ENCODE data around the gene DUSP22. TPM values are rescaled to one million over a fixed set of nuclear protein-coding genes. Genes with fewer than 3 reads are reported as not detected.

DUSP22 gene
- total and polyA plus RNA-seq, 2 donors = 23.2 to 59.0 TPM

- DNase-seq (ENCODE audit: extremely low spot score) = no peak
- Histone ChIP-seq H3K36me3 (ENCODE audit: insufficient read depth) (no peaks in the 10 kb centered on the region), H3K4me1 (ENCODE audit: insufficient read depth) (peaks cover 3% of the 10 kb centered on the region), H3K4me3 (ENCODE audit: low read depth, low read length) (peak overlapping the region; percentile 33), H3K27ac (ENCODE audit: low read depth) (no peak overlapping the region)
- WGBS = 2% methylated on average over 44 of the region's 44 CpGs
These were observed 98.7 kb downstream of the DUSP22 start for GRCh38 chr6:390914-391558.

- Histone ChIP-seq H3K4me3 (ENCODE audit: low read depth, low read length) (peak within 1 kb of the TSS; percentile 33), H3K36me3 (ENCODE audit: insufficient read depth) (no peaks in the 10 kb centered on the region), H3K27ac (ENCODE audit: low read depth) (no peak within 1 kb of the TSS), H3K4me1 (ENCODE audit: insufficient read depth) (peaks cover 3% of the 10 kb centered on the region)
- no peak for DNase-seq (ENCODE audit: extremely low spot score)
- under 1% methylated on average over 82 of the region's 82 CpGs for WGBS
These were observed 99.5 kb downstream of the DUSP22 start, which contains the start of gene IRF4 for GRCh38 chr6:391559-392440. Gene IRF4, plus strand, starts transcription at chr6:391752. Its CDS starts 1,401 bp downstream, at chr6:393153.

- no peak for DNase-seq (ENCODE audit: extremely low spot score)
- no peaks in the 10 kb centered on the region for H3K36me3 ChIP-seq (ENCODE audit: insufficient read depth)
- H3K4me3 ChIP-seq (ENCODE audit: low read depth, low read length) = peak overlapping the region; percentile 33
- H3K27ac ChIP-seq (ENCODE audit: low read depth) = no peak overlapping the region
- peaks cover 3% of the 10 kb centered on the region for H3K4me1 ChIP-seq (ENCODE audit: insufficient read depth)
- 1% methylated on average over 108 of the region's 108 CpGs for WGBS
These were observed 100.4 kb downstream of the DUSP22 start for GRCh38 chr6:392441-393390.

GRCh38 chr6:393391-394221 is 101.3 kb downstream of the DUSP22 start:
- WGBS = 4% methylated on average over 68 of the region's 68 CpGs
- H3K4me1 ChIP-seq (ENCODE audit: insufficient read depth) = peaks cover 3% of the 10 kb centered on the region
- H3K36me3 ChIP-seq (ENCODE audit: insufficient read depth) = no peaks in the 10 kb centered on the region
- no peak for DNase-seq (ENCODE audit: extremely low spot score)
- no peak overlapping the region for H3K27ac ChIP-seq (ENCODE audit: low read depth)
- H3K4me3 ChIP-seq (ENCODE audit: low read depth, low read length) = peak overlapping the region; percentile 33

- Histone ChIP-seq H3K4me3 (ENCODE audit: low read depth, low read length) (no peak overlapping the region), H3K36me3 (ENCODE audit: insufficient read depth) (no peaks in the 10 kb centered on the region), H3K27ac (ENCODE audit: low read depth) (no peak overlapping the region), H3K4me1 (ENCODE audit: insufficient read depth) (peaks cover 3% of the 10 kb centered on the region)
- 87% methylated on average over 13 of the region's 13 CpGs for WGBS
- no peak for DNase-seq (ENCODE audit: extremely low spot score)
These were observed 102.5 kb downstream of the DUSP22 start for GRCh38 chr6:394641-395289.

GRCh38 chr6:395432-396125 is 103.3 kb downstream of the DUSP22 start:
- peaks cover 3% of the 10 kb centered on the region for H3K4me1 ChIP-seq (ENCODE audit: insufficient read depth)
- DNase-seq (ENCODE audit: extremely low spot score) = no peak
- H3K4me3 ChIP-seq (ENCODE audit: low read depth, low read length) = no peak overlapping the region
- no peaks in the 10 kb centered on the region for H3K36me3 ChIP-seq (ENCODE audit: insufficient read depth)
- no peak overlapping the region for H3K27ac ChIP-seq (ENCODE audit: low read depth)
- 70% methylated on average over 10 of the region's 10 CpGs for WGBS

- Histone ChIP-seq H3K4me1 (ENCODE audit: insufficient read depth) (peaks cover 3% of the 10 kb centered on the region), H3K4me3 (ENCODE audit: low read depth, low read length) (no peak overlapping the region), H3K36me3 (ENCODE audit: insufficient read depth) (no peaks in the 10 kb centered on the region), H3K27ac (ENCODE audit: low read depth) (no peak overlapping the region)
- 82% methylated on average over 6 of the region's 6 CpGs for WGBS
- DNase-seq (ENCODE audit: extremely low spot score) = no peak
These were observed 103.8 kb downstream of the DUSP22 start for GRCh38 chr6:396126-396520.

- no peak overlapping the region for H3K4me3 ChIP-seq (ENCODE audit: low read depth, low read length)
- DNase-seq (ENCODE audit: extremely low spot score) = no peak
- no peak overlapping the region for H3K27ac ChIP-seq (ENCODE audit: low read depth)
- H3K36me3 ChIP-seq (ENCODE audit: insufficient read depth) = no peaks in the 10 kb centered on the region
- WGBS = 91% methylated on average over 13 of the region's 13 CpGs
- H3K4me1 ChIP-seq (ENCODE audit: insufficient read depth) = peaks cover 3% of the 10 kb centered on the region
These were observed 104.8 kb downstream of the DUSP22 start for GRCh38 chr6:397056-397455.

- Histone ChIP-seq H3K27ac (ENCODE audit: low read depth) (no peak overlapping the region), H3K4me1 (ENCODE audit: insufficient read depth) (peaks cover 3% of the 10 kb centered on the region), H3K4me3 (ENCODE audit: low read depth, low read length) (no peak overlapping the region), H3K36me3 (ENCODE audit: insufficient read depth) (no peaks in the 10 kb centered on the region)
- no peak for DNase-seq (ENCODE audit: extremely low spot score)
- WGBS = 82% methylated on average over 5 of the region's 5 CpGs
These were observed 105.3 kb downstream of the DUSP22 start for GRCh38 chr6:397604-398003.

- WGBS = 94% methylated on average over 2 of the region's 2 CpGs
- Histone ChIP-seq H3K4me3 (ENCODE audit: low read depth, low read length) (no peak overlapping the region), H3K4me1 (ENCODE audit: insufficient read depth) (no peaks in the 10 kb centered on the region), H3K27ac (ENCODE audit: low read depth) (no peak overlapping the region), H3K36me3 (ENCODE audit: insufficient read depth) (no peaks in the 10 kb centered on the region)
- DNase-seq (ENCODE audit: extremely low spot score) = no peak
These were observed 105.8 kb downstream of the DUSP22 start for GRCh38 chr6:398065-398464.

- DNase-seq (ENCODE audit: extremely low spot score) = no peak
- no peak overlapping the region for H3K27ac ChIP-seq (ENCODE audit: low read depth)
- WGBS = 90% methylated on average over 13 of the region's 13 CpGs
- H3K4me1 ChIP-seq (ENCODE audit: insufficient read depth) = no peaks in the 10 kb centered on the region
- H3K4me3 ChIP-seq (ENCODE audit: low read depth, low read length) = no peak overlapping the region
- no peaks in the 10 kb centered on the region for H3K36me3 ChIP-seq (ENCODE audit: insufficient read depth)
These were observed 106.3 kb downstream of the DUSP22 start for GRCh38 chr6:398558-399078.
